Panc1 (cell line): ENCODE results near the gene PDLIM7. TPM values are rescaled to one million over a fixed set of nuclear protein-coding genes. Genes with fewer than 3 reads are reported as not detected.

Experiments
- ATAC-seq: fragments of 200-7000 bp; cut with Tn5 transposase; 2 replicates; pipeline ENCODE4 v1.9.1; 2020; ENCODE audit warnings: mild to moderate bottlenecking, moderate library complexity
- BruUV-seq: library from RNA; stranded (reverse); fragments of 400-500 nt; replicated peaks from 2 replicates; lab custom pipeline; 2021; lab: Mats Ljungman, UMichigan
- CTCF ChIA-PET: fragments of 300-600 bp; sonication (Branson Sonifier 250); formaldehyde crosslinking; loops from one replicate; lab custom pipeline; 2022; ENCODE audit warnings: antibody characterized with exemption; lab: Charles Lee
- POLR2A ChIA-PET: fragments of 300-600 bp; sonication (Branson Sonifier 250); formaldehyde crosslinking; loops from one replicate; lab custom pipeline; 2022; ENCODE audit warnings: antibody characterized with exemption; lab: Charles Lee
- DNase-seq: peaks from one replicate; pipeline ENCODE4 v3.0.0-alpha.2; 2010; ENCODE audit warnings: low read depth, low spot score
- H3K27ac ChIP-seq: 2 replicates; pipeline ENCODE4 v1.5.1; 2011; ENCODE audit warnings: mild to moderate bottlenecking, low read length, inconsistent platforms
- H3K27me3 ChIP-seq: fragments of 200-500 bp; sonication (Bioruptor generic); 2 replicates; pipeline ENCODE4 v1.6.0; 2014; ENCODE audit warnings: low read length, inconsistent platforms; ENCODE audit not compliant: control insufficient read depth, insufficient read depth
- H3K36me3 ChIP-seq: fragments of 200-500 bp; sonication (Bioruptor generic); 2 replicates; pipeline ENCODE4 v1.5.1; 2014; ENCODE audit warnings: inconsistent platforms, mild to moderate bottlenecking, low read length, moderate library complexity; ENCODE audit not compliant: control insufficient read depth, insufficient read depth
- H3K4me1 ChIP-seq: 2 replicates; pipeline ENCODE4 v1.5.1; 2011; ENCODE audit warnings: inconsistent platforms, mild to moderate bottlenecking, low read length, moderate library complexity; ENCODE audit not compliant: control insufficient read depth, insufficient read depth
- H3K4me3 ChIP-seq, 2 experiments: 2 replicates each; pipeline ENCODE4 v1.5.1; 2011 to 2012; ENCODE audit warnings: low read depth in 2 of 2, low read length in 2 of 2, mild to moderate bottlenecking in 2 of 2, inconsistent platforms in 1 of 2, moderate library complexity in 1 of 2
- H3K9me3 ChIP-seq: fragments of 200-500 bp; sonication (Bioruptor generic); 2 replicates; pipeline ENCODE4 v1.5.1; 2014; ENCODE audit warnings: low read depth, mild to moderate bottlenecking, inconsistent platforms, low read length, moderate library complexity; ENCODE audit not compliant: control insufficient read depth, insufficient read depth
- POLR2AphosphoS5 ChIP-seq: IDR thresholded peaks from 2 replicates; pipeline ENCODE4 v1.6.1; 2012; ENCODE audit warnings: mild to moderate bottlenecking, low read depth, low read length, moderate library complexity
- SIN3A ChIP-seq: IDR thresholded peaks from 2 replicates; pipeline ENCODE4 v1.6.1; 2012; ENCODE audit warnings: low read depth, mild to moderate bottlenecking, low read length, moderate library complexity, borderline replicate concordance; ENCODE audit not compliant: insufficient read depth
- TCF7L2 ChIP-seq: IDR thresholded peaks from 2 replicates; pipeline ENCODE4 v1.6.1; 2011; ENCODE audit warnings: mild to moderate bottlenecking, low read depth, low read length, inconsistent platforms
- in situ Hi-C: cut with HindIII; loops from 2 replicates; pipeline ENCODE4 v1.10.0; 2016; ENCODE audit warnings: low sequenced_read_pairs, low pct_unique_long_range_greater_than_20kb
- intact Hi-C: fragments of 100-400 bp; cut with micrococcal nuclease; formaldehyde crosslinking; loops from one replicate; pipeline ENCODE4 v1.10.0; 2022; ENCODE audit not compliant: unreplicated experiment
- total RNA-seq: library from RNA; stranded (reverse); gene quantifications from one replicate; pipeline ENCODE4 v1.2.1, GENCODE V29; 2021; ENCODE audit not compliant: unreplicated experiment
- TF ChIP-seq, protein P1 (sequence below), 2 experiments: IDR thresholded peaks; 2 replicates each; pipeline ENCODE4 v1.6.1; 2011 to 2012; ENCODE audit warnings: low read depth in 2 of 2, control low read depth in 1 of 2, low read length in 1 of 2, mild to moderate bottlenecking in 1 of 2, moderate library complexity in 1 of 2; ENCODE audit not compliant: insufficient read depth in 1 of 2
- TF ChIP-seq, protein P2 (sequence below): fragments of 450-650 bp; IDR thresholded peaks from 2 replicates; pipeline ENCODE4 v1.5.1; 2017; ENCODE audit warnings: mild to moderate bottlenecking

PDLIM7 gene
- total RNA-seq, 1 experiment from 2014 or later = 62.9 TPM

DNA sequence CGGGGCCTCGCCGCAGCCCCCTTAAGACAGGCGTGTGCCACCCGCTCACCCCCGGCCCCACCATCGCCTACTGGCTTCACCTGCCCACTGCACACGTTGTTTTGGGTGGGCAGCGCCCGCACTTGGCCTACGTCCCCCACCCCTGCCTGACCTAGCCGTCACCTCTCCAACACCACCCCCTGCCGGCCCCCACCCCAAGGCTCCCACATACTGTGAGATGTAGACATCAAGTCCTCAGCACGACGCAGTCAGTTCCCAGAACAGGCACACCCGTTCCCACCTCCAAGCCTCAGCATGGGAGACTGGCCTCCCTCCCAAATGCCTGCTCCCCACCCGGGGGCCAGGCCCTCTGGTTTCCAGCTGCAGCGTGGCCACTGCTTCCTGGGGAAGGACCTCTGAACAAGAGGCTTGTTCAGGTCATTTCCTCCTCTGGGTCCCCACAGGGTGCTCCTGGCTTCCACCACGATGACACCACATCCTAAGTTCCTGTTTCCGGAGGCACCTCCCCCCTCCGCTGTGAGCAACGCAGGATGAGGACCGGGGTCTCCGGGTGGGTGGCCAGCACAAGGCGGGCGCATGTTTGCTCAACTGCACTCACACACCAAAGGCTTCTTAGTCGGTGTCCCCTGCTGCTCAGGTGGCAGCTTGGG, 35.3 kb downstream of the PDLIM7 start:
- Histone ChIP-seq H3K27me3 (no peaks in the 10 kb centered on the region), H3K27ac (no peak overlapping the region), H3K9me3 (no peaks in the 10 kb centered on the region), H3K4me1 (peaks cover under 1% of the 10 kb centered on the region), H3K4me3 (no peak overlapping the region), H3K36me3 (no peaks in the 10 kb centered on the region; the same call in none of the 2 replicates)
- in situ Hi-C loops = no loop called here
- intact Hi-C loops = no loop called here
- BruUV-seq = no TSS peak
- CTCF ChIA-PET = no interaction called here
- no peak for TF ChIP-seq TCF7L2
- no peak for TF ChIP-seq POLR2AphosphoS5
- TF ChIP-seq SIN3A = no peak
- TF ChIP-seq, protein P1, sequence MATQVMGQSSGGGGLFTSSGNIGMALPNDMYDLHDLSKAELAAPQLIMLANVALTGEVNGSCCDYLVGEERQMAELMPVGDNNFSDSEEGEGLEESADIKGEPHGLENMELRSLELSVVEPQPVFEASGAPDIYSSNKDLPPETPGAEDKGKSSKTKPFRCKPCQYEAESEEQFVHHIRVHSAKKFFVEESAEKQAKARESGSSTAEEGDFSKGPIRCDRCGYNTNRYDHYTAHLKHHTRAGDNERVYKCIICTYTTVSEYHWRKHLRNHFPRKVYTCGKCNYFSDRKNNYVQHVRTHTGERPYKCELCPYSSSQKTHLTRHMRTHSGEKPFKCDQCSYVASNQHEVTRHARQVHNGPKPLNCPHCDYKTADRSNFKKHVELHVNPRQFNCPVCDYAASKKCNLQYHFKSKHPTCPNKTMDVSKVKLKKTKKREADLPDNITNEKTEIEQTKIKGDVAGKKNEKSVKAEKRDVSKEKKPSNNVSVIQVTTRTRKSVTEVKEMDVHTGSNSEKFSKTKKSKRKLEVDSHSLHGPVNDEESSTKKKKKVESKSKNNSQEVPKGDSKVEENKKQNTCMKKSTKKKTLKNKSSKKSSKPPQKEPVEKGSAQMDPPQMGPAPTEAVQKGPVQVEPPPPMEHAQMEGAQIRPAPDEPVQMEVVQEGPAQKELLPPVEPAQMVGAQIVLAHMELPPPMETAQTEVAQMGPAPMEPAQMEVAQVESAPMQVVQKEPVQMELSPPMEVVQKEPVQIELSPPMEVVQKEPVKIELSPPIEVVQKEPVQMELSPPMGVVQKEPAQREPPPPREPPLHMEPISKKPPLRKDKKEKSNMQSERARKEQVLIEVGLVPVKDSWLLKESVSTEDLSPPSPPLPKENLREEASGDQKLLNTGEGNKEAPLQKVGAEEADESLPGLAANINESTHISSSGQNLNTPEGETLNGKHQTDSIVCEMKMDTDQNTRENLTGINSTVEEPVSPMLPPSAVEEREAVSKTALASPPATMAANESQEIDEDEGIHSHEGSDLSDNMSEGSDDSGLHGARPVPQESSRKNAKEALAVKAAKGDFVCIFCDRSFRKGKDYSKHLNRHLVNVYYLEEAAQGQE (IDR thresholded peaks at IDR 0.05; ENCODE audit: insufficient read depth in 1 of 2, low read depth in 2 of 2, low read length in 1 of 2) = no peak
- TF ChIP-seq, protein P2, sequence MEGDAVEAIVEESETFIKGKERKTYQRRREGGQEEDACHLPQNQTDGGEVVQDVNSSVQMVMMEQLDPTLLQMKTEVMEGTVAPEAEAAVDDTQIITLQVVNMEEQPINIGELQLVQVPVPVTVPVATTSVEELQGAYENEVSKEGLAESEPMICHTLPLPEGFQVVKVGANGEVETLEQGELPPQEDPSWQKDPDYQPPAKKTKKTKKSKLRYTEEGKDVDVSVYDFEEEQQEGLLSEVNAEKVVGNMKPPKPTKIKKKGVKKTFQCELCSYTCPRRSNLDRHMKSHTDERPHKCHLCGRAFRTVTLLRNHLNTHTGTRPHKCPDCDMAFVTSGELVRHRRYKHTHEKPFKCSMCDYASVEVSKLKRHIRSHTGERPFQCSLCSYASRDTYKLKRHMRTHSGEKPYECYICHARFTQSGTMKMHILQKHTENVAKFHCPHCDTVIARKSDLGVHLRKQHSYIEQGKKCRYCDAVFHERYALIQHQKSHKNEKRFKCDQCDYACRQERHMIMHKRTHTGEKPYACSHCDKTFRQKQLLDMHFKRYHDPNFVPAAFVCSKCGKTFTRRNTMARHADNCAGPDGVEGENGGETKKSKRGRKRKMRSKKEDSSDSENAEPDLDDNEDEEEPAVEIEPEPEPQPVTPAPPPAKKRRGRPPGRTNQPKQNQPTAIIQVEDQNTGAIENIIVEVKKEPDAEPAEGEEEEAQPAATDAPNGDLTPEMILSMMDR = no peak
- POLR2A ChIA-PET = no interaction called here
- ATAC-seq = no peak
- DNase-seq = no peak

DNA sequence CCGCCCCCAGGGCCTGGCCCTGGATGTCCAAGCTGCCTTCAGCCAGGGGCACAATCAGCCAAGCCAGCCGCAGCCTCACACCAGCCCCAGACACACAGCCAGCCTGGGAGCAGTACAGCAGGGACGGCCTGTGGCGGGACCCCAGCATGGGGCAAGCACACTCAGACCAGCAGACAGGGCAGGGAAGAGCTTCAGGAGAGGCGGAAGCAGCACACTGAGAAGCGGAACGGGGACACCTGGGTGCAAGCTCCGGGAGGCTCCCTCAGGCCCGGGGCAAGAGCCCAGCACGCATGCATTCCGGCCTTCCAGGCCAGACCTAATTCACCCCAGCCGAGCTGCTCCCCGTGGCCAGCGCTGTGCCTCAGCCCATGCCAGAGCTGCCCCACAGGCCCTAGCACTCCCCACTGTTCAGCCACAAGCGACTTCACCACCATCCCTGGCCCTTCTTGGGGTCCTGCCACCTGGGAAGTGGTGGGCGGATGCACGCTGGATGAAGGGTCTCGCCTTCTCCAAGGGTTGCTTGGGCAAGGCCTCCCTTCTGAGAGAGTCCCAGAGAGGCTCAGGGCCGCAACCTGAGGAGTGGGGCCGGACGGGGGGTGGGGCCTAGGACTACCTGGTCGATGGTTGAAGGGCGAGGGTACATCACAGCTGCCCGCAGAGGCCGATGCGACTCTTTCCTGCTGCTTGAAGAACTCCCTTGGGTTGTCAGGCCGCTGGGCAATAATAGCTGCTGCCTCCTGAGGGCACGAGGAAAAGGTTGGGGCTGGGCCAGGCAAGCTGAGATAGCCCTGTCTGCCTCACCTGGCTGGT, 37.4 kb downstream of the PDLIM7 start:
- DNase-seq (no peak), ATAC-seq (no peak)
- ChIA-PET CTCF (no interaction called here), POLR2A (interaction anchor here (1.2 kb wide), 1 partner anchor 12 kb away, joined by 4 read pairs; no protein-coding TSS in a partner anchor)
- H3K27me3 ChIP-seq = no peaks in the 10 kb centered on the region
- TF ChIP-seq POLR2AphosphoS5 = no peak
- TF ChIP-seq TCF7L2 = no peak
- TF ChIP-seq, protein P1 (IDR thresholded peaks at IDR 0.05; ENCODE audit: insufficient read depth in 1 of 2, low read depth in 2 of 2, low read length in 1 of 2) = no peak
- no peak for TF ChIP-seq SIN3A
- TF ChIP-seq, protein P2 = no peak
- H3K27ac ChIP-seq = no peak overlapping the region
- peaks cover 12% of the 10 kb centered on the region for H3K4me1 ChIP-seq
- BruUV-seq = no TSS peak
- no peaks in the 10 kb centered on the region for H3K9me3 ChIP-seq
- H3K36me3 ChIP-seq = peaks cover 3% of the 10 kb centered on the region
- intact Hi-C loops = loop anchor here (10.0 kb wide), 1 partner anchor 145 kb away; the partner anchor contains the start of gene MXD3
- H3K4me3 ChIP-seq = no peak overlapping the region
- in situ Hi-C loops = no loop called here
